Adrenal gland (tissue), 5 donors: ENCODE data around the gene TP53I11.

Experiments used
- CTCF ChIP-seq, 6 experiments: fragments of 450-650 bp in 4 of 6; fragments of 200-600 bp in 2 of 6; sonication (generic) in 1 of 6; IDR thresholded peaks; 1 replicate in 5 of 6; 2 replicates in 1 of 6; pipeline versions ENCODE4 v1.5.1 to v1.8.0; 2016 to 2021; ENCODE audit warnings: antibody characterized with exemption in 6 of 6, mild to moderate bottlenecking in 2 of 6, moderate library complexity in 1 of 6
- POLR2A ChIP-seq, 2 donors: fragments of 450-650 bp; IDR thresholded peaks; one replicate each; pipeline ENCODE4 v1.6.1; 2017; ENCODE audit warnings: antibody characterized with exemption in 2 of 2, mild to moderate bottlenecking in 2 of 2, moderate library complexity in 1 of 2
- donor health status: DM: no; HTN: no; CAD: no.

GRCh38 chr11:44931466-44931865 is 19.2 kb downstream of the TP53I11 start:
- TF ChIP-seq CTCF (IDR thresholded peaks at IDR 0.05), result no peak
- no peak for TF ChIP-seq POLR2A (IDR thresholded peaks at IDR 0.05)
